Astrocyte (in vitro differentiated cells and primary cell): ENCODE measurements around the gene KDM6A. TPM values are rescaled to one million over a fixed set of nuclear protein-coding genes. Genes with fewer than 3 reads are reported as not detected.
"Not testable (repeated sequence)": the region's sequence is repeated elsewhere in the genome, so short reads cannot be mapped to it uniquely, and the experiment has no call there.

Experiments used
- DNase-seq: peaks from one replicate; pipeline ENCODE4 v3.0.0-alpha.2; 2010; ENCODE audit warnings: low read depth
- FAIRE-seq: peaks from 2 replicates; lab custom pipeline; 2011; peaks lifted over from hg19 to GRCh38; lab: Jason Lieb, UNC
- H2AFZ ChIP-seq: 2 replicates; pipeline ENCODE4 v1.6.0; 2012; ENCODE audit warnings: low read depth, low read length, inconsistent platforms
- H3K27ac ChIP-seq: 2 replicates; pipeline ENCODE4 v1.5.1; 2011; ENCODE audit warnings: low read depth, low read length, inconsistent platforms
- H3K27me3 ChIP-seq: 2 replicates; pipeline ENCODE4 v1.6.0; 2011; ENCODE audit warnings: low read length, inconsistent platforms; ENCODE audit not compliant: insufficient read depth
- H3K36me3 ChIP-seq: 2 replicates; pipeline ENCODE4 v1.5.1; 2011; ENCODE audit warnings: low read length, inconsistent platforms; ENCODE audit not compliant: insufficient read depth
- H3K4me1 ChIP-seq: 2 replicates; pipeline ENCODE4 v1.5.1; 2011; ENCODE audit warnings: low read length, inconsistent platforms; ENCODE audit not compliant: insufficient read depth
- H3K4me2 ChIP-seq: 2 replicates; pipeline ENCODE4 v1.6.0; 2012; ENCODE audit warnings: low read length, inconsistent platforms
- H3K4me3 ChIP-seq: 2 replicates; pipeline ENCODE4 v1.5.1; 2011; ENCODE audit warnings: low read depth, mild to moderate bottlenecking, low read length, inconsistent platforms; ENCODE audit not compliant: insufficient read depth
- H3K79me2 ChIP-seq: 2 replicates; pipeline ENCODE4 v1.6.0; 2012; ENCODE audit warnings: mild to moderate bottlenecking, low read length, inconsistent platforms; ENCODE audit not compliant: insufficient read depth
- H3K9ac ChIP-seq: 2 replicates; pipeline ENCODE4 v1.6.0; 2012; ENCODE audit warnings: mild to moderate bottlenecking, low read length, inconsistent platforms
- H3K9me3 ChIP-seq: 2 replicates; pipeline ENCODE4 v1.5.1; 2012; ENCODE audit warnings: low read depth, mild to moderate bottlenecking, low read length, inconsistent platforms; ENCODE audit not compliant: insufficient read depth
- H4K20me1 ChIP-seq: 2 replicates; pipeline ENCODE4 v1.6.0; 2012; ENCODE audit warnings: low read length, inconsistent platforms; ENCODE audit not compliant: insufficient read depth
- H3K27ac Mint-ChIP-seq: one replicate; pipeline ENCODE4 v1.8.0; 2021; ENCODE audit warnings: mild to moderate bottlenecking, mixed read lengths; ENCODE audit not compliant: unreplicated experiment
- H3K27me3 Mint-ChIP-seq: one replicate; pipeline ENCODE4 v1.8.0; 2021; ENCODE audit warnings: low read depth, mixed read lengths; ENCODE audit not compliant: unreplicated experiment
- H3K36me3 Mint-ChIP-seq: one replicate; pipeline ENCODE4 v1.8.0; 2021; ENCODE audit warnings: low read depth, mixed read lengths; ENCODE audit not compliant: unreplicated experiment
- H3K4me1 Mint-ChIP-seq: one replicate; pipeline ENCODE4 v1.8.0; 2021; ENCODE audit warnings: low read depth, mixed read lengths; ENCODE audit not compliant: unreplicated experiment
- H3K4me3 Mint-ChIP-seq: one replicate; pipeline ENCODE4 v1.8.0; 2021; ENCODE audit warnings: mild to moderate bottlenecking, moderate library complexity, mixed read lengths; ENCODE audit not compliant: unreplicated experiment
- H3K9me3 Mint-ChIP-seq: one replicate; pipeline ENCODE4 v1.8.0; 2021; ENCODE audit warnings: mild to moderate bottlenecking, mixed read lengths; ENCODE audit not compliant: unreplicated experiment
- EZH2 ChIP-seq: IDR thresholded peaks from 2 replicates; pipeline ENCODE4 v1.6.1; 2012; ENCODE audit warnings: mild to moderate bottlenecking, low read length, inconsistent platforms; ENCODE audit not compliant: insufficient read depth
- total RNA-seq: library from RNA; stranded (reverse); gene quantifications from 2 replicates; pipeline ENCODE4 v1.2.1, GENCODE V29; 2021
- TF ChIP-seq, protein P1 (sequence below): IDR thresholded peaks from 2 replicates; pipeline ENCODE4 v1.5.1; 2011; ENCODE audit warnings: low read depth, mild to moderate bottlenecking, inconsistent platforms, low read length, moderate library complexity; ENCODE audit not compliant: insufficient read depth

KDM6A gene
- total RNA-seq, 1 donor from 2014 or later, result 44.0 TPM

DNA sequence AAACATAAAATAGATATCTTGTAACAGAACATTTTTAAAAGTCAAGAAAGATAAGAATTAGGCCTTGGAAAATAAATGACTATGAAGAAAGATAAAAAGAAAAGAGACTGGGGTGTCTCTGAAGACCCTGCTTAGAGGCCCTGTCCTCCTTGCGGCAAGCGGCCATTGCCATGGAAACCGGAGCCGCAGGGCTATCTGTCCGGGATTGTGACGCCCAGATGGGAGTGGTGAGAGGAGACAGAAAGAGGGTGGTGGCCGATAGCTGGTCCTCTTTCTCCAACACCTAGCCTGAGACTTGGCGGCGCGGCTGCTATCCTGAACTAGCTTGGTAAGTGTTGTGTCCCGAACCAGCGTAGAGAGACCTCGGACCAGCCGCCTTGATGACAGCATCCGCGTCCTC, 29.2 kb upstream of the KDM6A start, which contains the start of gene DUSP21:
Gene DUSP21, plus strand, starts transcription at position 269 of the 400 bp plus-strand sequence. Its CDS starts 112 bp downstream, at position 381.
- no peak within 1 kb of the TSS for H3K27ac ChIP-seq

DNA sequence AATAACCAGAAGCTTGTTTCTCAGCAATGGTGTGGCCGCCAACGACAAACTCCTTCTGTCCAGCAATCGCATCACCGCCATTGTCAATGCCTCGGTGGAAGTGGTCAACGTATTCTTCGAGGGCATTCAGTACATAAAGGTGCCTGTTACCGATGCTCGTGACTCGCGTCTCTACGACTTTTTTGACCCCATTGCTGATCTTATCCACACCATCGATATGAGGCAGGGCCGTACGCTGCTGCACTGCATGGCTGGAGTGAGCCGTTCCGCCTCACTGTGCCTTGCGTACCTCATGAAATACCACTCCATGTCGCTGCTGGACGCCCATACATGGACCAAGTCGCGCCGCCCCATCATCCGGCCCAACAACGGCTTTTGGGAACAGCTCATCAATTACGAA, 28.8 kb upstream of the KDM6A start:
- no peaks in the 10 kb centered on the region for H4K20me1 ChIP-seq
- no peaks in the 10 kb centered on the region for H3K36me3 ChIP-seq
- TF ChIP-seq, protein P1, sequence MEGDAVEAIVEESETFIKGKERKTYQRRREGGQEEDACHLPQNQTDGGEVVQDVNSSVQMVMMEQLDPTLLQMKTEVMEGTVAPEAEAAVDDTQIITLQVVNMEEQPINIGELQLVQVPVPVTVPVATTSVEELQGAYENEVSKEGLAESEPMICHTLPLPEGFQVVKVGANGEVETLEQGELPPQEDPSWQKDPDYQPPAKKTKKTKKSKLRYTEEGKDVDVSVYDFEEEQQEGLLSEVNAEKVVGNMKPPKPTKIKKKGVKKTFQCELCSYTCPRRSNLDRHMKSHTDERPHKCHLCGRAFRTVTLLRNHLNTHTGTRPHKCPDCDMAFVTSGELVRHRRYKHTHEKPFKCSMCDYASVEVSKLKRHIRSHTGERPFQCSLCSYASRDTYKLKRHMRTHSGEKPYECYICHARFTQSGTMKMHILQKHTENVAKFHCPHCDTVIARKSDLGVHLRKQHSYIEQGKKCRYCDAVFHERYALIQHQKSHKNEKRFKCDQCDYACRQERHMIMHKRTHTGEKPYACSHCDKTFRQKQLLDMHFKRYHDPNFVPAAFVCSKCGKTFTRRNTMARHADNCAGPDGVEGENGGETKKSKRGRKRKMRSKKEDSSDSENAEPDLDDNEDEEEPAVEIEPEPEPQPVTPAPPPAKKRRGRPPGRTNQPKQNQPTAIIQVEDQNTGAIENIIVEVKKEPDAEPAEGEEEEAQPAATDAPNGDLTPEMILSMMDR, result no peak
- no peak for TF ChIP-seq EZH2
- H3K36me3 Mint-ChIP-seq, result no peaks in the 10 kb centered on the region
- H3K27ac ChIP-seq, result no peak overlapping the region
- no peak overlapping the region for H3K4me3 Mint-ChIP-seq
- no peak overlapping the region for H3K27ac Mint-ChIP-seq
- H3K4me3 ChIP-seq, result no peak overlapping the region
- no peaks in the 10 kb centered on the region for H3K4me1 Mint-ChIP-seq
- no peak overlapping the region for H2AFZ ChIP-seq
- FAIRE-seq (no peak), DNase-seq (no peak)
- no peaks in the 10 kb centered on the region for H3K9me3 ChIP-seq
- H3K27me3 Mint-ChIP-seq, result no peaks in the 10 kb centered on the region
- H3K27me3 ChIP-seq, result no peaks in the 10 kb centered on the region
- no peak overlapping the region for H3K9ac ChIP-seq
- no peaks in the 10 kb centered on the region for H3K79me2 ChIP-seq
- H3K4me1 ChIP-seq, result no peaks in the 10 kb centered on the region
- H3K9me3 Mint-ChIP-seq, result no peaks in the 10 kb centered on the region
- no peak overlapping the region for H3K4me2 ChIP-seq

More for the DNA sequence above, 29.2 kb upstream of the KDM6A start, which contains the start of gene DUSP21:
- no peak within 1 kb of the TSS for H3K4me2 ChIP-seq
- Mint-ChIP-seq H3K4me3 (no peak within 1 kb of the TSS), H3K27ac (no peak within 1 kb of the TSS), H3K4me1 (no peaks in the 10 kb centered on the region), H3K27me3 (no peaks in the 10 kb centered on the region), H3K36me3 (no peaks in the 10 kb centered on the region), H3K9me3 (no peaks in the 10 kb centered on the region)
- H3K27me3 ChIP-seq, result no peaks in the 10 kb centered on the region
- H3K9ac ChIP-seq, result no peak within 1 kb of the TSS
- no peak within 1 kb of the TSS for H3K4me3 ChIP-seq
- TF ChIP-seq EZH2, result no peak
- TF ChIP-seq, protein P1, result no peak
- no peak for FAIRE-seq
- DNase-seq, result no peak
- H3K9me3 ChIP-seq, result no peaks in the 10 kb centered on the region
- no peaks in the 10 kb centered on the region for H3K4me1 ChIP-seq
- no peaks in the 10 kb centered on the region for H3K79me2 ChIP-seq
- H2AFZ ChIP-seq, result no peak within 1 kb of the TSS
- no peaks in the 10 kb centered on the region for H3K36me3 ChIP-seq
- H4K20me1 ChIP-seq, result no peaks in the 10 kb centered on the region

DNA sequence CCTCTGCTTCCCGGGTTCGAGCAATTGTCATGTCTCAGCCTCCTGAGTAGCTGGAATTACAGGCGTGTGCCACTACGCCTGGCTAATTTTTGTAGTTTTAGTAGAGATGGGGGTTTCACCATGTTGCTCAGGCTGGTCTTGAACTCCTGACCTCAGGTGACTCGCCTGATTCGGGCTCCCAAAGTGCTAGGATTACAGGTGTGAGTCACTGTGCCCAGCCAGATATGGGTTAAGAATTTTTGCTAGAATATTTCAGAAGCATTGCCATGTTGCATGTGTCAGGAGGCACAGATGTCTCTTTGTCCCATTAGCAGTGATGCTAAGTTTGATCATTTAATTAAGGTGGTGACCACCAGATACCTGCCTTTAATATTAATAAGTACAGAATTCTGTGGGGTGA, 22.1 kb upstream of the KDM6A start:
- not testable (repeated sequence) for H3K9me3 ChIP-seq, H3K9me3 Mint-ChIP-seq, H3K4me1 Mint-ChIP-seq, H3K79me2 ChIP-seq, H2AFZ ChIP-seq, FAIRE-seq, H3K4me3 Mint-ChIP-seq, H3K27ac ChIP-seq, H4K20me1 ChIP-seq, DNase-seq, H3K9ac ChIP-seq, H3K27ac Mint-ChIP-seq, H3K27me3 Mint-ChIP-seq, H3K4me2 ChIP-seq, H3K36me3 Mint-ChIP-seq, H3K27me3 ChIP-seq, H3K4me1 ChIP-seq, H3K4me3 ChIP-seq, H3K36me3 ChIP-seq
